Activated CD4-positive, alpha-beta T cell treated with anti-CD3 and anti-CD28 coated beads, Interleukin-2, amount 10 ng/mL, durations not matched to agents 24 days and 14 days (primary cell): ENCODE results near the gene PIGZ. TPM values are rescaled to one million over a fixed set of nuclear protein-coding genes. Genes with fewer than 3 reads are reported as not detected.

ENCODE experiments used
- DNase-seq: peaks from one replicate; pipeline ENCODE4 v3.0.0; 2022
- H3K27ac Mint-ChIP-seq: one replicate; pipeline ENCODE4 v1.8.0; 2022; ENCODE audit warnings: mild to moderate bottlenecking, mixed read lengths
- H3K27me3 Mint-ChIP-seq: one replicate; pipeline ENCODE4 v1.8.0; 2022; ENCODE audit warnings: mixed read lengths
- H3K36me3 Mint-ChIP-seq: one replicate; pipeline ENCODE4 v1.8.0; 2022; ENCODE audit warnings: low read depth, mild to moderate bottlenecking, mixed read lengths
- H3K4me1 Mint-ChIP-seq: one replicate; pipeline ENCODE4 v1.8.0; 2021; ENCODE audit warnings: mixed read lengths
- H3K4me3 Mint-ChIP-seq: one replicate; pipeline ENCODE4 v1.8.0; 2022; ENCODE audit warnings: mild to moderate bottlenecking, moderate library complexity, mixed read lengths
- H3K9me3 Mint-ChIP-seq: one replicate; pipeline ENCODE4 v1.8.0; 2021; ENCODE audit warnings: mixed read lengths
- intact Hi-C: fragments of 100-400 bp; cut with micrococcal nuclease; formaldehyde crosslinking; loops from one replicate; pipeline ENCODE4 v1.15.1; 2023
- total RNA-seq: library from RNA; stranded (reverse); gene quantifications from 2 replicates; pipeline ENCODE4 v1.2.3, GENCODE V29; 2022

The PIGZ gene
- total RNA-seq, 1 donor from 2014 or later: 1.7 TPM

- H3K9me3 Mint-ChIP-seq: peaks cover 11% of the 10 kb centered on the region
- no peak overlapping the region for H3K4me3 Mint-ChIP-seq
- intact Hi-C loops: no loop called here
- peaks cover 2% of the 10 kb centered on the region for H3K4me1 Mint-ChIP-seq
- H3K27me3 Mint-ChIP-seq: no peaks in the 10 kb centered on the region
- H3K36me3 Mint-ChIP-seq: peaks cover 48% of the 10 kb centered on the region
- no peak for DNase-seq
- no peak overlapping the region for H3K27ac Mint-ChIP-seq
Observed at GRCh38 chr3:196915375-196915774, 53.3 kb downstream of the PIGZ start.

- intact Hi-C loops: no loop called here
- H3K27me3 Mint-ChIP-seq: no peaks in the 10 kb centered on the region
- DNase-seq: no peak
- peaks cover 11% of the 10 kb centered on the region for H3K9me3 Mint-ChIP-seq
- no peak overlapping the region for H3K27ac Mint-ChIP-seq
- peaks cover 1% of the 10 kb centered on the region for H3K4me1 Mint-ChIP-seq
- peaks cover 50% of the 10 kb centered on the region for H3K36me3 Mint-ChIP-seq
- no peak overlapping the region for H3K4me3 Mint-ChIP-seq
Observed at GRCh38 chr3:196914866-196915265, 53.8 kb downstream of the PIGZ start.

GRCh38 chr3:196903740-196904139 lies 64.9 kb downstream of the PIGZ start:
- Mint-ChIP-seq H3K4me1 (no peaks in the 10 kb centered on the region), H3K9me3 (no peaks in the 10 kb centered on the region), H3K36me3 (peaks cover 50% of the 10 kb centered on the region), H3K27ac (no peak overlapping the region), H3K27me3 (no peaks in the 10 kb centered on the region), H3K4me3 (no peak overlapping the region)
- intact Hi-C loops: no loop called here
- DNase-seq: no peak

- Mint-ChIP-seq H3K4me3 (no peak overlapping the region), H3K36me3 (peaks cover 40% of the 10 kb centered on the region)
- no peak for DNase-seq
Observed at GRCh38 chr3:196902296-196902695, 66.3 kb downstream of the PIGZ start.

GRCh38 chr3:196901768-196902167 lies 66.9 kb downstream of the PIGZ start:
- intact Hi-C loops: no loop called here
- Mint-ChIP-seq H3K4me3 (no peak overlapping the region), H3K27ac (no peak overlapping the region), H3K4me1 (peaks cover 4% of the 10 kb centered on the region), H3K9me3 (no peaks in the 10 kb centered on the region), H3K36me3 (peaks cover 39% of the 10 kb centered on the region), H3K27me3 (no peaks in the 10 kb centered on the region)
- no peak for DNase-seq

More at GRCh38 chr3:196902296-196902695, 66.3 kb downstream of the PIGZ start:
- Mint-ChIP-seq H3K27me3 (no peaks in the 10 kb centered on the region), H3K27ac (no peak overlapping the region), H3K4me1 (peaks cover 3% of the 10 kb centered on the region), H3K9me3 (no peaks in the 10 kb centered on the region)
- intact Hi-C loops: no loop called here

Other genes with a start within 250 kb of the PIGZ start
- 81.1 and 92.5 TPM in 2 replicates for gene PAK2, start 229.0 kb downstream of the PIGZ start, total RNA-seq
- gene SENP5, start 100.9 kb downstream of the PIGZ start, total RNA-seq: 44.2 and 47.2 TPM in 2 replicates
- 101 and 105 TPM in 2 replicates for gene NCBP2, start 26.3 kb downstream of the PIGZ start, total RNA-seq
- gene MELTF, start 61.0 kb upstream of the PIGZ start, total RNA-seq: 8.8 and 10.6 TPM in 2 replicates